Activated naive CD8-positive, alpha-beta T cell treated with anti-CD3 and anti-CD28 coated beads for 36 hours (primary cell): ENCODE measurements around the gene SMAD6. TPM values are rescaled to one million over a fixed set of nuclear protein-coding genes. Genes with fewer than 3 reads are reported as not detected.

Experiments
- DNase-seq: peaks from one replicate; pipeline ENCODE4 v3.0.0; 2021
- H3K27ac Mint-ChIP-seq: one replicate; pipeline ENCODE4 v1.8.0; 2022; ENCODE audit warnings: mild to moderate bottlenecking, moderate library complexity, mixed read lengths
- H3K27me3 Mint-ChIP-seq: one replicate; pipeline ENCODE4 v1.8.0; 2022; ENCODE audit warnings: mild to moderate bottlenecking, mixed read lengths
- H3K36me3 Mint-ChIP-seq: one replicate; pipeline ENCODE4 v1.8.0; 2021; ENCODE audit warnings: mild to moderate bottlenecking, mixed read lengths
- H3K4me1 Mint-ChIP-seq: one replicate; pipeline ENCODE4 v1.8.0; 2021; ENCODE audit warnings: mixed read lengths
- H3K4me3 Mint-ChIP-seq: one replicate; pipeline ENCODE4 v1.8.0; 2022; ENCODE audit warnings: mild to moderate bottlenecking, moderate library complexity, mixed read lengths
- H3K9me3 Mint-ChIP-seq: one replicate; pipeline ENCODE4 v1.8.0; 2022; ENCODE audit warnings: mixed read lengths
- total RNA-seq, 2 experiments: library from RNA; stranded (reverse); gene quantifications; one replicate each; pipeline ENCODE4 v1.2.3, GENCODE V29; 2021

SMAD6 gene
- total RNA-seq, 2 experiments from 2014 or later: 0.04 to 0.10 TPM

DNA sequence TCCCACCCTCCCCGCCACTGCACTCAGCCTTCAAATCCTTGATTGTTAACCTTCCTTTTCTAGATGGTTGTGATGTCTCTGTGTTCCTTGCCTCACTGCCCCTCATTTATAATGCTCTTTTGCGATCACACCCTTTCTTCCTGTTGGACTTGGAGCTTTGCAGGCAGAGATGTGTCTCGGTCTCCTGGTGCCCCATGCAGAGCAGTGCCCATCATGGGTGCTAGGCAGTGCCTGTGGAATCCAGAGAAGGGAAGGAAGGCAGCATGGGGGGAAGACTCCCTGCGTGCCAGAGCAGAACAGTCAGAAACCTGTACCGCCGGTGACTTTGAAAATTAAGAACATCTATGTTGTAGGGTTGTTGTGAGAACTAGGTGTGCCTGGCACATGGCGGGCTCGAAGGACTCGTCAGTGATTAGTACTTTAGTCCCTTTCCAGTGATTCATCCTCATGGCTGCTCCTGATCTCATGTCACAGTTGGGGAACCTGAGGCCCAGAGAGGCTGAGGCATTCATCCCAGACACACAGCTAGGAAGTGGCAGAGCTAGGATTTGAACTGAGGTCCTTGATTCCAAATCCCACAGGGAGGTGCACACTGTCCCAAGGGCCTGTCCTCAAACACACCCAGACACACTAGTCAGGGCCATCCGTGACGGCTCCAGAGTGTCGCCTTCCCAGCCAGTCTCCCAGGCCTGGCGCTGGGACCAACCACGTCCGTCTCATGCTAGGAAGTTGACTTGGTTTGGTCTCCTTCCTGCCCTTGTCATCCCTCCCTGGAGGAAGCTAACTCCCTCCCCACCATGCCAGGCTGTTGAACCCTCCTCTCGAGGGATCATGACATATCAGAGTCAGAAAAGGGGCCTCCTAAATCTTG lies 58.3 kb downstream of the SMAD6 start:
- Mint-ChIP-seq H3K9me3 (peaks cover under 1% of the 10 kb centered on the region), H3K4me3 (no peak overlapping the region), H3K36me3 (no peaks in the 10 kb centered on the region), H3K27ac (no peak overlapping the region), H3K27me3 (peaks cover 30% of the 10 kb centered on the region), H3K4me1 (no peaks in the 10 kb centered on the region)
- no peak for DNase-seq

DNA sequence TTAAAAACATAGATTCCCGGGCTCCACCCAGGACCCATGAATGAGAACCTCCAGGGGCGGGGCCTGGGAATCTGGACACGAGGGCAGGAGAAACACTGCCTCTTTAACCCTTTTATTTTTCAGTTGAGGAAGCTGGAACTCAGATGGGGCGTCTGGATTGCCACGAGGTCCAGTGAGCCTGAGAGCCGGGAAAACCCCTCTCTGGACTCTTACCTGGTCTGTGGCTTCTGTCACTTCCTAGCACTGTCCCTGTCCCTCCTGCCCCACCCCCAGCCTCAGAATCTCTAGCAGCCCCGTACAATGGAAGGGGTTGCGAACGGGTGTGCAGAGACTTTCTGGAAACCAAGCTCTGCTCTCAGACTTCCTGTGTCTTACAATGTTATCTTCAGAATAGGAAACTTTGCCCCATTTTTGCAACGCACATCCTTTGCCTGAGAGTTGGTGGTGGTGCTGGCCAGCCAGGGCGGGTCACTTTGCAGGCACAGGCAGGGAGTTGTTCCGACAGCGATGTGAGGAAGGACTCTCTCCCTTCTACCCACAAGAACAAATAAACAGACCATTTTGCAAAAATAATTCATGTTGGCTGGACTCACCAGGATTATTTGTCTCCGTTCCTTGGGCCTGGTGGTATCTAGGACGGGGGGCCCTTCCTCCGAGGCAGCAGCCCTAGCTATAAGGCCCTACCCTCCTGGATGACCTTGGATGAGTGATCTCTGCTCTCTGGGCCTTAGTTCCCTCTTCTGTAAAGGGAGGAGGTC lies 59.1 kb downstream of the SMAD6 start:
- H3K27ac Mint-ChIP-seq: no peak overlapping the region
- H3K4me1 Mint-ChIP-seq: peaks cover 7% of the 10 kb centered on the region
- no peaks in the 10 kb centered on the region for H3K9me3 Mint-ChIP-seq
- peaks cover 38% of the 10 kb centered on the region for H3K27me3 Mint-ChIP-seq
- no peaks in the 10 kb centered on the region for H3K36me3 Mint-ChIP-seq
- H3K4me3 Mint-ChIP-seq: no peak overlapping the region
- no peak for DNase-seq

DNA sequence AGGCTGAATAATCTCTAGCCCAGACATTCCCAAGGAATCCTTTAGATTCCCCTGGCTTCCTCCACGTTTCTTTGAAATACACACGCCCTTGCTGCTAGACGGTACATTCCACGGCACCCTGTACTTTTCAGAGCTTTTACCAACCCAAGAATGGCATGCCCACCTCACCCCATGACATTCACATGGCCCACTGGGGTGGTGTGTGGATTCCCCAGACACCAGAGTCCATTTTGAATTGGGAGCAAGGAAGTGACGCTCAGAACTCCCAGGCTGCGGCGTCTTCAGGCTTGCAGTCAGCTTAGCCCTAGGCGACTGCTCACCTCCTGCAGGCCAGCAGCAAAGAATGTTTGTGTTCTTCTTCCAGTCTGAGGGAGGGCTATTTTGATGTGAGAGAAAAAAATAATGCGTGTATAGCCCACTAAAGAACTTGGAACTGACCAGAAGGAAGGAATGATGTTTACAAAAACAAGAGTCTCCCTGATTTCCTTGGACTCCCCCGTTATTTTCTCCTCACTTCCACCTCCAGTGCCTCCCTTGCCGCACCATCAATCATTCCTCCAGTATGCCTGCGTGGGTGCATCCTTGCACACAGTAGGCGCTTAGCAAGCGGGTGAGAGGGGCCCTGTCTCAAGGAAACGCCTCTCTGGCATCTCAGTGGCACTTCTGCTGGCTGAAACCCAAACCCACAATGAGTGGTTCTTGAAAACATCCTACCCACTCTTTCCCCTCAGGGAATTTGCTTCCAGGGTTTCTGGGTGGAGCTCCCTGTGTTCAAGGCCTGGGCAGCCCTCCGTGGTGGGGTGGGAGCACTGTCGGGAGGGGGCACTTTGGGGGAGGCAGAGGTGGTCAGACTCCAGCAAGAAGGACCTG lies 59.9 kb downstream of the SMAD6 start:
- Mint-ChIP-seq H3K4me1 (peaks cover 7% of the 10 kb centered on the region), H3K4me3 (no peak overlapping the region), H3K27me3 (peaks cover 46% of the 10 kb centered on the region), H3K9me3 (no peaks in the 10 kb centered on the region), H3K36me3 (no peaks in the 10 kb centered on the region), H3K27ac (no peak overlapping the region)
- no peak for DNase-seq

- H3K36me3 Mint-ChIP-seq: no peaks in the 10 kb centered on the region
- H3K27ac Mint-ChIP-seq: no peak overlapping the region
- H3K9me3 Mint-ChIP-seq: no peaks in the 10 kb centered on the region
- DNase-seq: no peak
- H3K27me3 Mint-ChIP-seq: peaks cover 46% of the 10 kb centered on the region
- no peak overlapping the region for H3K4me3 Mint-ChIP-seq
- H3K4me1 Mint-ChIP-seq: peaks cover 7% of the 10 kb centered on the region
These were observed 61.4 kb downstream of the SMAD6 start for GRCh38 chr15:66763186-66764071.

GRCh38 chr15:66764072-66764786 lies 62.2 kb downstream of the SMAD6 start:
- Mint-ChIP-seq H3K27ac (no peak overlapping the region), H3K4me1 (peaks cover 7% of the 10 kb centered on the region), H3K27me3 (peaks cover 46% of the 10 kb centered on the region), H3K4me3 (no peak overlapping the region), H3K9me3 (no peaks in the 10 kb centered on the region), H3K36me3 (no peaks in the 10 kb centered on the region)
- DNase-seq: no peak

DNA sequence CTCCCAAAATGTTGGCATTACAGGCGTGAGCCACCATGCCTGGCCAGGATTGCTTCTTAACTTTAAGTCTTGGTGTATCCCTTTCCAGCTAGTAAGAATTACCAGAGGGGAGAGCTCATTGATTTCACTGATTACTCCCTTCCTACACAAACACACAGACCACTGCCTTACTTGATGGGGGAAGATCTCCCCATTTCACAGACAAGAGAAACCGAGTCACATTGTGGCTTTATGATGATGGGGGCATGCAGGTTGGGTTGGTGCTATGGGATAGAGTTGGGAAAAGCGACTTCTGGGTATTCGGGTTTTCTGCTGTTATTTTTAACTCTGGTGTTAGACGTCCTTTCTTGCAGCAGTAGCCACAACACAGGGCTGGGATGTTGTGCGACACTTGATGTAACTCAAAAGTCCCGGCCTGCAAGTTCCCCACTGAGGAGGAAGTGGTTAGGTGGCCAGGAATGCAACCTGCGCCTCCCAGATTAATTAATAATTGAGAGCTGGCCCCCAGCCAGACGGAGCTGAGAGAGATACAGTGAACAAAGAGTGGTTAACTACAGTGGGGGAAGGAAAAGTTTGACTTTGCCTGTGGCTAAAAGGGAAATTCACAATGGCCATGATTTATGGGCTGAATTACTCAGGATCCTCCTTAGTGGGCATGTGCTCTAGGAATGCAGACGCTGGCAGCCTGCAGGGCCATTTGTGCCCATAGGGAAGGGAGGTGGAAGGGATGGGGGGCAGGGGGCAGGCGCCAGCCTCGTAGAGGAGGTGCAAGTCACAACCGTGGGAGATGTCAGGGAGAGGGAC lies 63.6 kb downstream of the SMAD6 start:
- Mint-ChIP-seq H3K9me3 (no peaks in the 10 kb centered on the region), H3K4me3 (no peak overlapping the region), H3K27me3 (peaks cover 46% of the 10 kb centered on the region), H3K4me1 (peaks cover 7% of the 10 kb centered on the region), H3K36me3 (no peaks in the 10 kb centered on the region), H3K27ac (no peak overlapping the region)
- DNase-seq: no peak

- no peaks in the 10 kb centered on the region for H3K36me3 Mint-ChIP-seq
- H3K4me1 Mint-ChIP-seq: peaks cover 7% of the 10 kb centered on the region
- no peak for DNase-seq
- no peak overlapping the region for H3K27ac Mint-ChIP-seq
- no peak overlapping the region for H3K4me3 Mint-ChIP-seq
- no peaks in the 10 kb centered on the region for H3K9me3 Mint-ChIP-seq
- H3K27me3 Mint-ChIP-seq: peaks cover 46% of the 10 kb centered on the region
These were observed 64.5 kb downstream of the SMAD6 start for GRCh38 chr15:66766282-66767230.

DNA sequence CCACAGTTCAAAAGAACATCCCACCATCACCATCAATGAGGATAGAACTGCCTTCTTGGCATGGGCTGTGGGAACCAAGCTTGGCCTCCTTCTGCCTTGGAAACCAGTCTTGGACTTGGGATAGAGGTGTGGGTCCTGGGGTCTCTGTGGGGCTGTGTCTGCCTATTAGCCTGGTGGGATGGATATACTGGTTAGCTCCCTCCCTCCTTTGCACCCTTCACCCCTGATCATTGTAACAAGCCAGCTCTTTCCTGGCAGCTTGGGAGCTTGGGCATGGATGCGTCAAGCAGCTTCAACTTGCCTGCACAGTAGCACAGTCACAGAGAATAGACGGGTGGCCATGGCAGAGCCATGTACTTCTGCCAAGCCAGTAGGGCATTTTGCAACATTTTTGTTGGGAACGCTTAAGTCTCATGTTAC lies 65.2 kb downstream of the SMAD6 start:
- Mint-ChIP-seq H3K4me3 (no peak overlapping the region), H3K4me1 (peaks cover 7% of the 10 kb centered on the region), H3K27me3 (peaks cover 39% of the 10 kb centered on the region), H3K27ac (no peak overlapping the region), H3K36me3 (no peaks in the 10 kb centered on the region), H3K9me3 (no peaks in the 10 kb centered on the region)
- DNase-seq: no peak

DNA sequence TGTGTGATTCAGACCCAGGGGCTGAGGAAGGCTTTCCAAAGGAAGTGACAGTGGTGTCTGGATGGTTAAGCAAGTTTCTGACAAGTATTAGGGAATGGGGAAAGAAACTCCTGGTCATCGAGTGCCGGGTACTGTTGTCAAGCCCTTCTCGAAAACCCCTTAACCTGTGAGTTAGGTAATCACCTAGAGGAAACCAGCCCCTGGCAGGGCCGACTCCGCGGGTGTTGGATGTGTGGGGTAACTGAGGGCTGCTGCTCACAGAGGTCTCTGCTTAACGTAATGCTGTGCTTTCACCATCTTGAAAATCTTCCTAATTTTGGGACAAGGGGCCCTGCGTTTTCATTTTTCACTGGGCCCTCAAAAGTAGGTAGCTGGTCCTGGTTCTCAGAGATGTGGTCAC lies 67.0 kb downstream of the SMAD6 start:
- Mint-ChIP-seq H3K27me3 (peaks cover 27% of the 10 kb centered on the region), H3K36me3 (no peaks in the 10 kb centered on the region), H3K9me3 (no peaks in the 10 kb centered on the region), H3K27ac (no peak overlapping the region), H3K4me3 (no peak overlapping the region), H3K4me1 (peaks cover 7% of the 10 kb centered on the region)
- no peak for DNase-seq

DNA sequence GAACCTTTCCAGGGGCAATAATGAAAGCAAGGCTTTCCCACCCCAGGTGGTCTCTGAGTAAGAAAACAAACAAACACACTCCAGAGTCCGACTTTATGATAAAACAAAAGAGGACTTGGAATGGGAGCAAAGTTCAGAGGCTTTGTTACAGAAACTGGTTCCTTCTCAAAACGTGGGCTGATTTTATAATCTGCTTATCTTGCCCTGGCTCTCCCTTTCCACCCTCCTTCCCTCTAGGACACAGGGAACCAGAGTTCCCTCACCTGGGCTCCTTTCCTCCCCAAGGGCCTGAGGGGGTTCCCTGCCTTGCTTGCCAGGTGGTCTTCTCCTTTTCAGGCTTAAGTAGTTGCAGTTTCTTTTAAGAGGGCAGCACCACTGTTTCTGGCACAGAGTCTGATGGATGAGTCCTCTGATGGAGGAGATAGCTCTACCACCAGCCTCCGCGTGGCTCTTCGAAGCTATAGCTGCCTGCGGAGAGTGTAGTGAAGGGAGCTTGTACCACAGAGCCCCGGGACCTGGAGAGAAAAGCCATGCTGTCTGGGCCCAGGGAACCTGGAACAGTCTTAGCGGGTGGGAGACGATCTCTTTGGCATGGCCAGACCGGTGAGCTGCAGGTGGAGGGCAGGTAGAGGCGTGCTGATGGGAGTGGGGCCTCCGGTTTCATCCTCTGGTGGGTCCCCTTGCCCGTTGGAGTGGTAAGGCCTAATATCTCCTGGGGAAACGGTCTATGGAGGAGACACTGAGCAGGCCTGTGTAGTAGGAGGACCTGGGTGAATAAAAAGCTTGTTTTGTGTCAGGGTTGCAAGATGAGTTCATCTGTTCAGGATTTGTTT lies 68.7 kb downstream of the SMAD6 start:
- DNase-seq: no peak
- Mint-ChIP-seq H3K4me1 (peaks cover 3% of the 10 kb centered on the region), H3K36me3 (no peaks in the 10 kb centered on the region), H3K27ac (no peak overlapping the region), H3K4me3 (no peak overlapping the region), H3K9me3 (no peaks in the 10 kb centered on the region), H3K27me3 (peaks cover 12% of the 10 kb centered on the region)

GRCh38 chr15:66771351-66771650 lies 69.3 kb downstream of the SMAD6 start:
- no peaks in the 10 kb centered on the region for H3K9me3 Mint-ChIP-seq
- H3K4me1 Mint-ChIP-seq: no peaks in the 10 kb centered on the region
- H3K27ac Mint-ChIP-seq: no peak overlapping the region
- H3K36me3 Mint-ChIP-seq: no peaks in the 10 kb centered on the region
- peaks cover 7% of the 10 kb centered on the region for H3K27me3 Mint-ChIP-seq
- DNase-seq: no peak
- no peak overlapping the region for H3K4me3 Mint-ChIP-seq
